Suprapubic skin (tissue), 4 donors: ENCODE data around the gene CD63. TPM values are rescaled to one million over a fixed set of nuclear protein-coding genes. Genes with fewer than 3 reads are reported as not detected.

Experiments used
- DNase-seq, 2 donors: peaks; one replicate each; pipeline ENCODE4 v3.0.0-alpha.2; 2019; ENCODE audit warnings: low spot score in 2 of 2
- H3K27ac ChIP-seq: fragments of 200-600 bp; sonication (generic); one replicate; pipeline ENCODE4 v1.5.1; 2019
- H3K27me3 ChIP-seq: fragments of 200-600 bp; sonication (generic); one replicate; pipeline ENCODE4 v1.5.1; 2019
- H3K36me3 ChIP-seq: fragments of 200-600 bp; sonication (generic); one replicate; pipeline ENCODE4 v1.5.1; 2019
- H3K4me1 ChIP-seq: fragments of 200-600 bp; sonication (generic); one replicate; pipeline ENCODE4 v1.5.1; 2019
- H3K4me3 ChIP-seq: fragments of 200-600 bp; sonication (generic); one replicate; pipeline ENCODE4 v1.5.1; 2019; ENCODE audit warnings: mild to moderate bottlenecking
- H3K9me3 ChIP-seq: fragments of 200-600 bp; sonication (generic); one replicate; pipeline ENCODE4 v1.5.1; 2019
- EP300 ChIP-seq: sonication (generic); formaldehyde crosslinking; IDR thresholded peaks from one replicate; pipeline ENCODE4 v1.6.1; 2017; ENCODE audit warnings: antibody characterized with exemption
- POLR2A ChIP-seq, 2 donors: fragments of 450-650 bp; IDR thresholded peaks; one replicate each; pipeline ENCODE4 v1.6.1; 2017; ENCODE audit warnings: antibody characterized with exemption in 2 of 2, mild to moderate bottlenecking in 2 of 2, moderate library complexity in 2 of 2
- POLR2AphosphoS5 ChIP-seq, 3 donors: sonication (generic); formaldehyde crosslinking; IDR thresholded peaks; one replicate each; pipeline ENCODE4 v1.6.1; 2017; ENCODE audit warnings: antibody characterized with exemption in 3 of 3
- WGBS: methylation state at CpG from one replicate; pipeline ENCODE4 v1.1.5; 2018; 5-methylcytosine and 5-hydroxymethylcytosine counted together
- total RNA-seq, 4 donors: library from RNA; depleted of rRNA; stranded (reverse); fragments of >200 nt; gene quantifications; one replicate each; pipeline ENCODE4 v1.1.0, GENCODE V29; 2016
- TF ChIP-seq, protein P1 (sequence below), 2 donors: fragments of 200-600 bp in 1 of 2; fragments of 450-650 bp in 1 of 2; sonication (generic) in 1 of 2; IDR thresholded peaks; one replicate each; pipeline ENCODE4 v1.5.1; 2016 to 2019; ENCODE audit warnings: antibody characterized with exemption in 2 of 2, mild to moderate bottlenecking in 1 of 2, moderate library complexity in 1 of 2

The CD63 gene
- total RNA-seq, 4 donors from 2014 or later: 176 to 303 (median 193) TPM

- H3K4me3 ChIP-seq: peak overlapping the region; percentile 65
- peaks cover 62% of the 10 kb centered on the region for H3K4me1 ChIP-seq
- no peaks in the 10 kb centered on the region for H3K9me3 ChIP-seq
- DNase-seq: peak; percentile 89 to 93
- H3K27me3 ChIP-seq: no peaks in the 10 kb centered on the region
- H3K36me3 ChIP-seq: peaks cover 27% of the 10 kb centered on the region
- no peak for TF ChIP-seq POLR2A (IDR thresholded peaks at IDR 0.05)
- 0% methylated on average over 43 of the region's 61 CpGs for WGBS
- H3K27ac ChIP-seq: peak overlapping the region; percentile 98
These were observed 447 bp downstream of the CD63 start for GRCh38 chr12:55728186-55728938.

GRCh38 chr12:55727643-55728185, 1.1 kb downstream of the CD63 start:
- H3K27ac ChIP-seq: peak overlapping the region; percentile 98
- TF ChIP-seq POLR2A (IDR thresholded peaks at IDR 0.05): no peak
- no peak for TF ChIP-seq EP300
- TF ChIP-seq POLR2AphosphoS5 (IDR thresholded peaks at IDR 0.05): no peak
- TF ChIP-seq, protein P1, sequence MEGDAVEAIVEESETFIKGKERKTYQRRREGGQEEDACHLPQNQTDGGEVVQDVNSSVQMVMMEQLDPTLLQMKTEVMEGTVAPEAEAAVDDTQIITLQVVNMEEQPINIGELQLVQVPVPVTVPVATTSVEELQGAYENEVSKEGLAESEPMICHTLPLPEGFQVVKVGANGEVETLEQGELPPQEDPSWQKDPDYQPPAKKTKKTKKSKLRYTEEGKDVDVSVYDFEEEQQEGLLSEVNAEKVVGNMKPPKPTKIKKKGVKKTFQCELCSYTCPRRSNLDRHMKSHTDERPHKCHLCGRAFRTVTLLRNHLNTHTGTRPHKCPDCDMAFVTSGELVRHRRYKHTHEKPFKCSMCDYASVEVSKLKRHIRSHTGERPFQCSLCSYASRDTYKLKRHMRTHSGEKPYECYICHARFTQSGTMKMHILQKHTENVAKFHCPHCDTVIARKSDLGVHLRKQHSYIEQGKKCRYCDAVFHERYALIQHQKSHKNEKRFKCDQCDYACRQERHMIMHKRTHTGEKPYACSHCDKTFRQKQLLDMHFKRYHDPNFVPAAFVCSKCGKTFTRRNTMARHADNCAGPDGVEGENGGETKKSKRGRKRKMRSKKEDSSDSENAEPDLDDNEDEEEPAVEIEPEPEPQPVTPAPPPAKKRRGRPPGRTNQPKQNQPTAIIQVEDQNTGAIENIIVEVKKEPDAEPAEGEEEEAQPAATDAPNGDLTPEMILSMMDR (IDR thresholded peaks at IDR 0.05): no peak
- no peaks in the 10 kb centered on the region for H3K27me3 ChIP-seq
- 4% methylated on average over 9 of the region's 9 CpGs for WGBS
- H3K4me3 ChIP-seq: peak overlapping the region; percentile 65
- peaks cover 31% of the 10 kb centered on the region for H3K36me3 ChIP-seq
- H3K9me3 ChIP-seq: no peaks in the 10 kb centered on the region
- peaks cover 62% of the 10 kb centered on the region for H3K4me1 ChIP-seq
- DNase-seq: peak in 1 of 2 donors; percentile 86

GRCh38 chr12:55726971-55727370, 1.8 kb downstream of the CD63 start:
- Histone ChIP-seq H3K4me3 (peak overlapping the region; percentile 65), H3K9me3 (no peaks in the 10 kb centered on the region), H3K27ac (peak overlapping the region; percentile 98), H3K36me3 (peaks cover 33% of the 10 kb centered on the region), H3K4me1 (peaks cover 62% of the 10 kb centered on the region), H3K27me3 (no peaks in the 10 kb centered on the region)
- DNase-seq: peak in 1 of 2 donors; percentile 75
- TF ChIP-seq POLR2AphosphoS5 (IDR thresholded peaks at IDR 0.05): no peak
- TF ChIP-seq EP300: no peak
- TF ChIP-seq, protein P1 (IDR thresholded peaks at IDR 0.05): no peak
- no peak for TF ChIP-seq POLR2A (IDR thresholded peaks at IDR 0.05)
- 28% methylated on average over 9 of the region's 10 CpGs for WGBS

- Histone ChIP-seq H3K27ac (no peak overlapping the region), H3K4me3 (no peak overlapping the region), H3K27me3 (no peaks in the 10 kb centered on the region), H3K9me3 (no peaks in the 10 kb centered on the region), H3K36me3 (peaks cover 33% of the 10 kb centered on the region), H3K4me1 (peaks cover 67% of the 10 kb centered on the region)
- TF ChIP-seq POLR2A (IDR thresholded peaks at IDR 0.05) (no peak), POLR2AphosphoS5 (IDR thresholded peaks at IDR 0.05) (no peak)
- 45% methylated on average over 3 of the region's 3 CpGs for WGBS
- peak in 1 of 2 donors; percentile 44 for DNase-seq
These were observed 3.3 kb downstream of the CD63 start for GRCh38 chr12:55725556-55725955.

- H3K36me3 ChIP-seq: peaks cover 33% of the 10 kb centered on the region
- 49% methylated on average over 3 of the region's 3 CpGs for WGBS
- peaks cover 67% of the 10 kb centered on the region for H3K4me1 ChIP-seq
- no peaks in the 10 kb centered on the region for H3K9me3 ChIP-seq
- peak; percentile 48 to 59 for DNase-seq
- H3K27me3 ChIP-seq: no peaks in the 10 kb centered on the region
- TF ChIP-seq POLR2A (IDR thresholded peaks at IDR 0.05) (no peak), EP300 (no peak), POLR2AphosphoS5 (IDR thresholded peaks at IDR 0.05) (no peak)
- TF ChIP-seq, protein P1 (IDR thresholded peaks at IDR 0.05): no peak
- no peak overlapping the region for H3K4me3 ChIP-seq
- H3K27ac ChIP-seq: no peak overlapping the region
These were observed 3.9 kb downstream of the CD63 start for GRCh38 chr12:55724940-55725309.

GRCh38 chr12:55724226-55724939, 4.4 kb downstream of the CD63 start:
- DNase-seq: peak; percentile 84 to 86
- Histone ChIP-seq H3K27ac (peak overlapping the region; percentile 1), H3K27me3 (no peaks in the 10 kb centered on the region), H3K36me3 (peaks cover 33% of the 10 kb centered on the region), H3K4me1 (peaks cover 69% of the 10 kb centered on the region), H3K4me3 (no peak overlapping the region), H3K9me3 (no peaks in the 10 kb centered on the region)
- 34% methylated on average over 11 of the region's 11 CpGs for WGBS
- TF ChIP-seq, protein P1 (IDR thresholded peaks at IDR 0.05): peak; percentile 40 to 71
- TF ChIP-seq EP300: no peak
